Neural cell (in vitro differentiated cells): ENCODE data around the gene STXBP4.

Experiments
- CTCF ChIP-seq: fragments of 450-650 bp; IDR thresholded peaks from 2 replicates; pipeline ENCODE4 v1.5.1; 2014; ENCODE audit warnings: antibody characterized with exemption, mild to moderate bottlenecking, moderate library complexity; ENCODE audit not compliant: poor library complexity, severe bottlenecking
- EP300 ChIP-seq: fragments of 450-650 bp; conservative IDR thresholded peaks from 2 replicates; pipeline ENCODE4 v1.6.1; 2014; ENCODE audit warnings: antibody characterized with exemption, mild to moderate bottlenecking, moderate library complexity; ENCODE audit not compliant: poor library complexity, severe bottlenecking
- EZH2 ChIP-seq: fragments of 200-600, 300-800 bp; shearing (Covaris generic), sonication (generic); IDR thresholded peaks from 2 replicates; pipeline ENCODE4 v1.6.1; 2014; ENCODE audit warnings: antibody characterized with exemption, low read length, borderline replicate concordance, mild to moderate bottlenecking; ENCODE audit not compliant: insufficient read depth, poor library complexity, severe bottlenecking
- MXI1 ChIP-seq: fragments of 450-650 bp; conservative IDR thresholded peaks from 2 replicates; pipeline ENCODE4 v1.6.1; 2014; ENCODE audit warnings: antibody characterized with exemption, mild to moderate bottlenecking; ENCODE audit not compliant: poor library complexity, severe bottlenecking

GRCh38 chr17:54968988-54969332 is 395 bp downstream of the STXBP4 start:
- TF ChIP-seq CTCF (no peak), EP300 (no peak), MXI1 (peak; percentile 7), EZH2 (no peak)
